Measurements from ENCODE around the gene CARS1.

Gene CARS1

GRCh38 chr11:2952290-2952689 is 104.9 kb downstream of the CARS1 start:
- DNase-seq, result no peak

GRCh38 chr11:2951231-2952110 is 105.8 kb downstream of the CARS1 start:
- DNase-seq, result no peak
